ENCODE measurements around the gene USP47. TPM values are rescaled to one million over a fixed set of nuclear protein-coding genes. Genes with fewer than 3 reads are reported as not detected.

The USP47 gene
- total RNA-seq, 4 donors from 2014 or later = 84.4 to 222 (median 97.6) TPM

- in situ Hi-C loops (cut with MboI; ENCODE audit: low sequenced_read_pairs in 4 of 4) = no loop called here
Measured at GRCh38 chr11:11987503-11988022, 145.8 kb downstream of the USP47 start.

GRCh38 chr11:11988099-11988651, 146.4 kb downstream of the USP47 start:
- no peak for TF ChIP-seq POLR2A (IDR thresholded peaks at IDR 0.05)
- no peak for TF ChIP-seq CTCF (IDR thresholded peaks at IDR 0.05 in 4 of 5, conservative IDR thresholded peaks at IDR 0.05 in 1 of 5)
- Histone ChIP-seq H3K36me3 (no peaks in the 10 kb centered on the region), H3K4me1 (no peaks in the 10 kb centered on the region), H3K27me3 (no peaks in the 10 kb centered on the region), H3K4me3 (no peak overlapping the region), H3K9me3 (no peaks in the 10 kb centered on the region), H3K27ac (no peak overlapping the region)
- in situ Hi-C loops (cut with MboI; ENCODE audit: low sequenced_read_pairs in 4 of 4) = no loop called here
- DNase-seq (no peak), ATAC-seq (no peak)
- intact Hi-C loops (cut with DNase I; ENCODE audit: low total_unique reads) = no loop called here

More at GRCh38 chr11:11987503-11988022, 145.8 kb downstream of the USP47 start:
- Histone ChIP-seq H3K36me3 (no peaks in the 10 kb centered on the region), H3K9me3 (no peaks in the 10 kb centered on the region), H3K27ac (no peak overlapping the region), H3K4me3 (no peak overlapping the region), H3K27me3 (no peaks in the 10 kb centered on the region), H3K4me1 (no peaks in the 10 kb centered on the region)
- no peak for TF ChIP-seq CTCF (IDR thresholded peaks at IDR 0.05 in 4 of 5, conservative IDR thresholded peaks at IDR 0.05 in 1 of 5)
- TF ChIP-seq POLR2A (IDR thresholded peaks at IDR 0.05) = no peak
- intact Hi-C loops (cut with DNase I; ENCODE audit: low total_unique reads) = no loop called here
- DNase-seq (no peak), ATAC-seq (no peak)

- DNase-seq (no peak), ATAC-seq (no peak)
- TF ChIP-seq POLR2A (IDR thresholded peaks at IDR 0.05) (no peak), CTCF (IDR thresholded peaks at IDR 0.05 in 4 of 5, conservative IDR thresholded peaks at IDR 0.05 in 1 of 5) (no peak)
- no peak overlapping the region for H3K27ac ChIP-seq
- H3K27me3 ChIP-seq = no peaks in the 10 kb centered on the region
- intact Hi-C loops (cut with DNase I; ENCODE audit: low total_unique reads) = no loop called here
- peaks cover 0 to 5% of the 10 kb centered on the region in 2 donors for H3K4me1 ChIP-seq
- H3K9me3 ChIP-seq = no peaks in the 10 kb centered on the region
- H3K36me3 ChIP-seq = no peaks in the 10 kb centered on the region
- in situ Hi-C loops (cut with MboI; ENCODE audit: low sequenced_read_pairs in 4 of 4) = no loop called here
- H3K4me3 ChIP-seq = no peak overlapping the region
Measured at GRCh38 chr11:11988681-11989261, 147.0 kb downstream of the USP47 start.

GRCh38 chr11:11989774-11990744, 148.3 kb downstream of the USP47 start:
- ATAC-seq (no peak), DNase-seq (no peak)
- TF ChIP-seq POLR2A (IDR thresholded peaks at IDR 0.05) = no peak
- TF ChIP-seq CTCF (IDR thresholded peaks at IDR 0.05 in 4 of 5, conservative IDR thresholded peaks at IDR 0.05 in 1 of 5) = no peak
- H3K36me3 ChIP-seq = no peaks in the 10 kb centered on the region
- peaks cover 0 to 9% of the 10 kb centered on the region in 2 donors for H3K4me1 ChIP-seq
- H3K9me3 ChIP-seq = no peaks in the 10 kb centered on the region
- H3K27ac ChIP-seq = no peak overlapping the region
- in situ Hi-C loops (cut with MboI; ENCODE audit: low sequenced_read_pairs in 4 of 4) = no loop called here
- no peak overlapping the region for H3K4me3 ChIP-seq
- H3K27me3 ChIP-seq = no peaks in the 10 kb centered on the region
- intact Hi-C loops (cut with DNase I; ENCODE audit: low total_unique reads) = no loop called here

Measured in gastrocnemius medialis (tissue), 4 donors.